ENCODE results near the gene CBLC.

CBLC gene

GRCh38 chr19:44777715-44778347 lies at the start of gene CBLC:
Gene CBLC (plus strand): TSS chr19:44777890. CDS start chr19:44777932, 42 bp downstream.
- DNase-seq (ENCODE audit: low read depth) = no peak

GRCh38 chr19:44728178-44728577 lies 49.5 kb upstream of the CBLC start:
- no peak for DNase-seq (ENCODE audit: low read depth)

GRCh38 chr19:44729516-44730033 lies 48.1 kb upstream of the CBLC start:
- DNase-seq (ENCODE audit: low read depth) = no peak

- DNase-seq (ENCODE audit: low read depth) = no peak
These were observed 46.6 kb upstream of the CBLC start for GRCh38 chr19:44731081-44731480.

GRCh38 chr19:44731622-44732021 lies 46.1 kb upstream of the CBLC start:
- no peak for DNase-seq (ENCODE audit: low read depth)

GRCh38 chr19:44732235-44733014 lies 45.3 kb upstream of the CBLC start:
- no peak for DNase-seq (ENCODE audit: low read depth)

- no peak for DNase-seq (ENCODE audit: low read depth)
These were observed 43.3 kb upstream of the CBLC start for GRCh38 chr19:44734357-44734756.

- DNase-seq (ENCODE audit: low read depth) = no peak
These were observed 42.7 kb upstream of the CBLC start for GRCh38 chr19:44735011-44735410.

- no peak for DNase-seq (ENCODE audit: low read depth)
These were observed 40.2 kb upstream of the CBLC start for GRCh38 chr19:44737238-44738071.

- no peak for DNase-seq (ENCODE audit: low read depth)
These were observed 39.6 kb upstream of the CBLC start for GRCh38 chr19:44738136-44738535.

- DNase-seq (ENCODE audit: low read depth) = no peak
These were observed 38.8 kb upstream of the CBLC start for GRCh38 chr19:44738603-44739558.

- DNase-seq (ENCODE audit: low read depth) = no peak
These were observed 37.3 kb upstream of the CBLC start for GRCh38 chr19:44740351-44740824.

- no peak for DNase-seq (ENCODE audit: low read depth)
These were observed 36.4 kb upstream of the CBLC start for GRCh38 chr19:44741258-44741731.

- DNase-seq (ENCODE audit: low read depth) = no peak
These were observed 35.8 kb upstream of the CBLC start for GRCh38 chr19:44741841-44742329.

- DNase-seq (ENCODE audit: low read depth) = no peak
These were observed 35.2 kb upstream of the CBLC start for GRCh38 chr19:44742330-44743061.

GRCh38 chr19:44744871-44745332 lies 32.8 kb upstream of the CBLC start:
- no peak for DNase-seq (ENCODE audit: low read depth)

GRCh38 chr19:44745341-44745831 lies 32.3 kb upstream of the CBLC start:
- DNase-seq (ENCODE audit: low read depth) = no peak

GRCh38 chr19:44745887-44746600 lies 31.6 kb upstream of the CBLC start:
- no peak for DNase-seq (ENCODE audit: low read depth)

- no peak for DNase-seq (ENCODE audit: low read depth)
These were observed 31.1 kb upstream of the CBLC start for GRCh38 chr19:44746616-44746945.
